ENCODE results near the gene ABCB1. TPM values are rescaled to one million over a fixed set of nuclear protein-coding genes. Genes with fewer than 3 reads are reported as not detected.
A peak's percentile ranks its signal among the peaks of the same experiment; 100 is the strongest.
"Not testable (repeated sequence)": the region's sequence is repeated elsewhere in the genome, so short reads cannot be mapped to it uniquely, and the experiment has no call there.

ABCB1 gene
- total and polyA plus RNA-seq, 2 of the 13 experiments (the other 11 are each of a cell fraction or from before 2014, with no cell fraction given), result 42.8 to 52.6 TPM

- not testable (repeated sequence) for TF ChIP-seq MAZ (IDR thresholded peaks at IDR 0.05; ENCODE audit: borderline replicate concordance, low read depth, low read length); CREM (CRISPR knock-in tag; IDR thresholded peaks at IDR 0.05)
- TF ChIP-seq MAZ (CRISPR knock-in tag; IDR thresholded peaks at IDR 0.05; ENCODE audit: low read depth) (peak; percentile 79; the same call in 1 of the 2 replicates), ZNF687 (CRISPR knock-in tag; IDR thresholded peaks at IDR 0.05) (peak; percentile 91), CREM (IDR thresholded peaks at IDR 0.05) (peak; percentile 75), ELF1 (CRISPR knock-in tag; IDR thresholded peaks at IDR 0.05) (peak; percentile 52; the same call in 1 of the 2 replicates), ARNTL (CRISPR knock-in tag; IDR thresholded peaks at IDR 0.05) (peak; percentile 75), ZBTB4 (CRISPR knock-in tag; IDR thresholded peaks at IDR 0.05; ENCODE audit: borderline replicate concordance) (peak; percentile 91; the same call in 1 of the 2 replicates), ASH2L (IDR thresholded peaks at IDR 0.05; ENCODE audit: insufficient read length, low read depth, low read length) (peak; percentile 42), IRF2 (CRISPR knock-in tag; IDR thresholded peaks at IDR 0.05) (peak; percentile 82; the same call in 1 of the 2 replicates), ZNF766 (CRISPR knock-in tag; IDR thresholded peaks at IDR 0.05; ENCODE audit: borderline replicate concordance) (peak; percentile 100), ZNF292 (CRISPR knock-in tag; IDR thresholded peaks at IDR 0.05; ENCODE audit: borderline replicate concordance, low read depth) (peak; percentile 96), ZSCAN29 (CRISPR knock-in tag; conservative IDR thresholded peaks at IDR 0.05) (peak; percentile 77; the same call in 1 of the 2 replicates), YEATS4 (CRISPR knock-in tag; IDR thresholded peaks at IDR 0.05; ENCODE audit: borderline replicate concordance) (peak; percentile 59), NCOA1 (CRISPR knock-in tag; IDR thresholded peaks at IDR 0.05) (peak; percentile 62; the same call in 1 of the 2 replicates), HIC2 (CRISPR knock-in tag; IDR thresholded peaks at IDR 0.05; ENCODE audit: low read depth) (peak; percentile 77), THRA (CRISPR knock-in tag; IDR thresholded peaks at IDR 0.05; ENCODE audit: borderline replicate concordance) (peak; percentile 93), ZBTB7A (CRISPR knock-in tag; IDR thresholded peaks at IDR 0.05) (peak; percentile 83)
Measured at GRCh38 chr7:87464830-87465533, 135.7 kb downstream of the ABCB1 start (continued).
